Measurements from ENCODE around the gene GNB1L.
"Not testable (repeated sequence)": the region's sequence is repeated elsewhere in the genome, so short reads cannot be mapped to it uniquely, and the experiment has no call there.

Gene GNB1L

GRCh38 chr22:19792383-19792896 lies 62.2 kb downstream of the GNB1L start:
- not testable (repeated sequence) for DNase-seq

- no peak for DNase-seq
Measured at GRCh38 chr22:19791894-19792293, 62.8 kb downstream of the GNB1L start.

GRCh38 chr22:19791243-19791642 lies 63.4 kb downstream of the GNB1L start:
- DNase-seq, result no peak

- no peak for DNase-seq
Measured at GRCh38 chr22:19789828-19790227, 64.8 kb downstream of the GNB1L start.

GRCh38 chr22:19789406-19789805 lies 65.3 kb downstream of the GNB1L start:
- DNase-seq, result no peak

GRCh38 chr22:19788661-19789225 lies 65.9 kb downstream of the GNB1L start:
- DNase-seq, result no peak

- no peak for DNase-seq
Measured at GRCh38 chr22:19787849-19788141, 66.9 kb downstream of the GNB1L start.

GRCh38 chr22:19786959-19787848 lies 67.5 kb downstream of the GNB1L start:
- no peak for DNase-seq

GRCh38 chr22:19786264-19786585 lies 68.4 kb downstream of the GNB1L start:
- DNase-seq, result no peak

GRCh38 chr22:19785461-19786263 lies 69.0 kb downstream of the GNB1L start:
- DNase-seq, result no peak

- DNase-seq, result no peak
Measured at GRCh38 chr22:19784384-19785175, 70.1 kb downstream of the GNB1L start.

GRCh38 chr22:19783586-19784383 lies 70.9 kb downstream of the GNB1L start:
- no peak for DNase-seq

GRCh38 chr22:19782533-19782932 lies 72.1 kb downstream of the GNB1L start:
- DNase-seq, result no peak

- no peak for DNase-seq
Measured at GRCh38 chr22:19779685-19780268, 74.9 kb downstream of the GNB1L start.

GRCh38 chr22:19779011-19779421 lies 75.7 kb downstream of the GNB1L start:
- DNase-seq, result no peak

- not testable (repeated sequence) for DNase-seq
Measured at GRCh38 chr22:19777192-19777591, 77.5 kb downstream of the GNB1L start.

GRCh38 chr22:19776433-19777031 lies 78.1 kb downstream of the GNB1L start:
- no peak for DNase-seq

GRCh38 chr22:19775496-19776325 lies 79.0 kb downstream of the GNB1L start:
- no peak for DNase-seq

- DNase-seq, result no peak
Measured at GRCh38 chr22:19774628-19775027, 80.0 kb downstream of the GNB1L start.

GRCh38 chr22:19773470-19774040 lies 81.1 kb downstream of the GNB1L start:
- DNase-seq, result no peak
